Body of pancreas (tissue), 4 donors: ENCODE measurements around the gene LCOR.

Experiments used
- POLR2A ChIP-seq, 3 donors: fragments of 450-650 bp; IDR thresholded peaks; one replicate each; pipeline ENCODE4 v1.6.1; 2016; ENCODE audit warnings: antibody characterized with exemption in 3 of 3, mild to moderate bottlenecking in 2 of 3
- TF ChIP-seq, protein P1 (sequence below), 7 experiments: fragments of 450-650 bp in 4 of 7; fragments of 200-600 bp in 3 of 7; sonication (generic) in 3 of 7; IDR thresholded peaks; one replicate each; pipeline ENCODE4 v1.5.1; 2016 to 2019; ENCODE audit warnings: antibody characterized with exemption in 7 of 7

DNA sequence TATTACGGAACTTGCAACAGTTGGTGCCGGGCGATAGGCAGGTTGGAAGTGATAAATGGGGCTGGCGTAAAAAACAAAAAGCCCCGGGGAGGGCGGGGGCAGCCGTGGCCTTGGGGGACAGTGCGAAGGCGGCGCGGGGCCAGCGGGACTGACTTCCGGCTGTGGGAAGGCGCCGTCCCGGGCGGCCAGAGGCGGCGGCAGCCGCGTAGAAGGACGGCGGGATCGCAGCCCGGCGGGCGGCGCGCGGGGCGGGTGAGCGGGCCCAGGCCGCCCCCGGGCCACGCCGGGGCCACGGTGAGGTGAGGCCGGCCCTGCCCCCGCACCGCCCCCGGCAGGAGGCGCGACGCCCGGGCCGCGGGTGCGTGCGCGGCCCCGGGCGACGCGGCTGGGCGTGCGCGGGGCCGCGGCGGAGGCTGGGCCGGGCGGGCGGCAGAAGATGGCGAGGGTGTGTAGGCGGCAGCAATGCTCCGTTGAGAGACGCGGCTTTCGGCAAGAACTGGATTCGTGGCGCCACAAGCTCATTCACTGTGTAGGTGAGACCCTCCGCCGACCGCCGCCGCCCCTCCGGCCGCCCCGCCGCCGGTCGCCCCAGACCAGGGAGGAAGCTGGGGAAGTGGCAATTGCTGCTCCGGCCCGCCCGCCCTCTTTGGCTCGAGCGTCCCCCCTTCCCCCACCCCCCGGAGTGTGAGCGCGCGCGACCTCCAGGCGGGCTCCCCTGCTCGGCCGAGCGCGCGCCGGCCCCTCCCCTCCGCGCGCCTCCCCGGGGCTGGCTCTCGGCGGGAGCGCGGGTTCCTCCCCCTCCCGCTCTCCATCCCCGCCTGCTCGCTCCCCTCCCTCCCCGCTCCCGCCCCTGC, at the start of gene LCOR:
- TF ChIP-seq, protein P1, sequence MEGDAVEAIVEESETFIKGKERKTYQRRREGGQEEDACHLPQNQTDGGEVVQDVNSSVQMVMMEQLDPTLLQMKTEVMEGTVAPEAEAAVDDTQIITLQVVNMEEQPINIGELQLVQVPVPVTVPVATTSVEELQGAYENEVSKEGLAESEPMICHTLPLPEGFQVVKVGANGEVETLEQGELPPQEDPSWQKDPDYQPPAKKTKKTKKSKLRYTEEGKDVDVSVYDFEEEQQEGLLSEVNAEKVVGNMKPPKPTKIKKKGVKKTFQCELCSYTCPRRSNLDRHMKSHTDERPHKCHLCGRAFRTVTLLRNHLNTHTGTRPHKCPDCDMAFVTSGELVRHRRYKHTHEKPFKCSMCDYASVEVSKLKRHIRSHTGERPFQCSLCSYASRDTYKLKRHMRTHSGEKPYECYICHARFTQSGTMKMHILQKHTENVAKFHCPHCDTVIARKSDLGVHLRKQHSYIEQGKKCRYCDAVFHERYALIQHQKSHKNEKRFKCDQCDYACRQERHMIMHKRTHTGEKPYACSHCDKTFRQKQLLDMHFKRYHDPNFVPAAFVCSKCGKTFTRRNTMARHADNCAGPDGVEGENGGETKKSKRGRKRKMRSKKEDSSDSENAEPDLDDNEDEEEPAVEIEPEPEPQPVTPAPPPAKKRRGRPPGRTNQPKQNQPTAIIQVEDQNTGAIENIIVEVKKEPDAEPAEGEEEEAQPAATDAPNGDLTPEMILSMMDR (IDR thresholded peaks at IDR 0.05): peak in 2 of 7 experiments; percentile 29 to 52
- TF ChIP-seq POLR2A (IDR thresholded peaks at IDR 0.05): peak; percentile 43 to 83 (median 61)
